GM12878 (cell line): ENCODE measurements around the gene CWC27. TPM values are rescaled to one million over a fixed set of nuclear protein-coding genes. Genes with fewer than 3 reads are reported as not detected.

Source experiments
- ASH2L ChIP-seq: fragments of 300-600, 200-600 bp; sonication (generic); IDR thresholded peaks from 2 replicates; pipeline ENCODE4 v1.6.1; 2017; ENCODE audit warnings: low read depth, mild to moderate bottlenecking, borderline replicate concordance
- BACH1 ChIP-seq: fragments of 450-650 bp; IDR thresholded peaks from 2 replicates; pipeline ENCODE4 v1.6.1; 2017; ENCODE audit warnings: mild to moderate bottlenecking, borderline replicate concordance
- BHLHE40 ChIP-seq, 2 experiments: fragments of 450-650 bp in 1 of 2; IDR thresholded peaks; 2 replicates each; pipeline ENCODE4 v1.6.1; 2011 to 2017; ENCODE audit warnings: low read depth in 2 of 2, borderline replicate concordance in 1 of 2, improper control_type of control experiment in 1 of 2, low read length in 1 of 2, mild to moderate bottlenecking in 1 of 2
- CBFB ChIP-seq: IDR thresholded peaks from 2 replicates; pipeline ENCODE4 v1.6.1; 2016; ENCODE audit warnings: antibody characterized with exemption, low read depth
- EP300 ChIP-seq, 2 experiments: fragments of 150-350 bp in 1 of 2; IDR thresholded peaks; 2 replicates each; pipeline ENCODE4 v1.6.1; 2011 to 2012; ENCODE audit warnings: low read depth in 2 of 2, low read length in 2 of 2, borderline replicate concordance in 1 of 2, improper control_type of control experiment in 1 of 2, inconsistent platforms in 1 of 2; ENCODE audit not compliant: control insufficient read depth in 1 of 2
- ETV6 ChIP-seq, 2 experiments: fragments of 450-650 bp in 1 of 2; IDR thresholded peaks in 1 of 2; conservative IDR thresholded peaks in 1 of 2; 2 replicates each; pipeline ENCODE4 v1.6.1; 2014; ENCODE audit warnings: antibody characterized with exemption in 1 of 2, borderline replicate concordance in 1 of 2, low read depth in 1 of 2, mild to moderate bottlenecking in 1 of 2, moderate library complexity in 1 of 2
- JUND ChIP-seq: IDR thresholded peaks from 2 replicates; pipeline ENCODE4 v1.6.1; 2012; ENCODE audit warnings: low read depth, mild to moderate bottlenecking, low read length, improper control_type of control experiment, moderate library complexity
- MYB ChIP-seq: fragments of 150-350 bp; IDR thresholded peaks from 2 replicates; pipeline ENCODE4 v1.6.1; 2014; ENCODE audit warnings: mild to moderate bottlenecking, low read depth, low read length, borderline replicate concordance
- NRF1 ChIP-seq: conservative IDR thresholded peaks from 2 replicates; pipeline ENCODE4 v1.6.1; 2011; ENCODE audit warnings: mild to moderate bottlenecking, low read depth, low read length, improper control_type of control experiment
- SKIL ChIP-seq: fragments of 450-650 bp; IDR thresholded peaks from 2 replicates; pipeline ENCODE4 v1.6.1; 2017; ENCODE audit warnings: mild to moderate bottlenecking, low read depth, inconsistent platforms; ENCODE audit not compliant: poor library complexity, severe bottlenecking
- TBL1XR1 ChIP-seq: IDR thresholded peaks from 2 replicates; pipeline ENCODE4 v1.6.1; 2012; ENCODE audit warnings: low read depth, low read length, improper control_type of control experiment
- TCF12 ChIP-seq: IDR thresholded peaks from 2 replicates; pipeline ENCODE4 v1.6.1; 2011; ENCODE audit warnings: low read depth, mild to moderate bottlenecking, low read length
- TCF7 ChIP-seq: IDR thresholded peaks from 2 replicates; pipeline ENCODE4 v1.6.1; 2014; ENCODE audit warnings: antibody characterized with exemption, borderline replicate concordance
- ZBED1 ChIP-seq: IDR thresholded peaks from 2 replicates; pipeline ENCODE4 v1.6.1; 2016; ENCODE audit warnings: borderline replicate concordance
- ZNF687 ChIP-seq: fragments of 450-650 bp; IDR thresholded peaks from 2 replicates; pipeline ENCODE4 v1.6.1; 2017; ENCODE audit warnings: mild to moderate bottlenecking, moderate library complexity
- ZSCAN29 ChIP-seq: fragments of 450-650 bp; IDR thresholded peaks from 2 replicates; pipeline ENCODE4 v1.6.1; 2017; ENCODE audit warnings: mild to moderate bottlenecking, moderate library complexity
- polyA plus RNA-seq, 11 experiments: library from polyadenylated mRNA; depleted of rRNA in 4 of 11; unstranded in 6 of 11; stranded (reverse) in 5 of 11; fragments of >200 nt; fragmentation: Nextera tagmentation in 4 of 11; fragmentation: Illumina TruSeq in 1 of 11; extraction: Ambion mirVana in 4 of 11; extraction: Trizol in 1 of 11; gene quantifications; 1 replicate in 1 of 11; 2 replicates in 10 of 11; pipeline versions ENCODE4 v1.2.1 to v1.2.3, GENCODE V29; 2011 to 2016; ENCODE audit warnings: inconsistent platforms in 2 of 11, missing spikeins in 2 of 11, low read depth in 1 of 11
- total RNA-seq, 4 experiments: library from RNA; depleted of rRNA in 3 of 4; stranded (reverse); fragments of >200 nt in 3 of 4; fragmentation: Illumina TruSeq in 1 of 4; extraction: Trizol in 1 of 4; gene quantifications; 2 replicates each; pipeline versions ENCODE4 v1.2.1 to v1.2.3, GENCODE V29; 2013 to 2021
- TF ChIP-seq, protein P1 (sequence below): fragments of 450-650 bp; formaldehyde crosslinking; IDR thresholded peaks from 2 replicates; pipeline ENCODE4 v1.4.0; 2020; ENCODE audit warnings: mild to moderate bottlenecking, moderate library complexity

Gene CWC27
- total and polyA plus RNA-seq, 10 of the 15 experiments (the other 5 are each of a cell fraction or from before 2014, with no cell fraction given): 21.7 to 61.9 (median 47.0) TPM

DNA sequence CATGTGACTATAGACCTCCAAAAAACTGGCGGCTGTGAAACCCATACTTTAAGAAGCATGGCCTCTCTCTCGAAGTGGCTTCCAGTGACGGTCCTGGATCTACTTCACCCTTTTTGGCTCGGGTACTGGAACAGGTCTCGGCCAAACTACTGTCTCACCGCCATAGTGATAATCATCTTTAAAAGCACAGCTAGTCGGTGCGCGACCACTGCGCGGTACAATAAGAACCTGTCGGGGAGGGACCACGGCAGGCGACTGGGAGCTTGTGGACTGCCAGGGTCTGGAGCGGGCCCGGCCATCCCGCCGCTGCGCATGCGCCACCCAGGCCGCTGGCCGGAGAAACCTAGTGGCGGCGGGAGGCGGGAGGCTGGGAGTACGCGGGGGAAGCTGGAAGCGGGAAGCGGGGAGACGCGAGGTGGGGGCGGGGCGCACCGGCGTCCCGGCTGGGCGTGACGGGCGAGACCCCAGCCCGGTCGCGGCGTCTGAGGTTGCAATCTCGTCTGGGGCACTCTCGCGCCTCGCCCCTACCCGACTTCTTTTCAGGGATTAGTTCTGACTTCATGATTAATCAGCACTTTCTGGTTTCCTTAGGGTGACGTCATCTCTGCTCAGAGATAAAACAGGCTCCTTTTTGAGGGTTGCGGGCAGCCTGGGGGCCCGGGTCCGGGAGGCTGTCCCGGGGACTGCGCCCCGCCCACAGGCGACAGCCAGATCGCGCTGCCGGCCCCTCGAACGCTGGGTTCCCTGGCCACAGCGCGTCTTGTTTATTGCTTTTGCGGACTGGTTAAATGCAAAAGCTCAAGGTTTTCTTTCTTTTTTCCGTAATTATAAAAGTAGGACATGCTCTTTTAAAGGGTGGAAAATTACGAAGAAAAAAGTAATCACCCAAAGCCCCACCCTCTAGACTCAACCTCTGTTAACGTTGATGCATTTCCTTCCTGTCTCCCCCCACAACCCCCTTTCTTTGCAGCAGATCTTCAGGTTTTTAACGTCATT is 266.8 kb downstream of the CWC27 start (continued):
- TF ChIP-seq, protein P1, sequence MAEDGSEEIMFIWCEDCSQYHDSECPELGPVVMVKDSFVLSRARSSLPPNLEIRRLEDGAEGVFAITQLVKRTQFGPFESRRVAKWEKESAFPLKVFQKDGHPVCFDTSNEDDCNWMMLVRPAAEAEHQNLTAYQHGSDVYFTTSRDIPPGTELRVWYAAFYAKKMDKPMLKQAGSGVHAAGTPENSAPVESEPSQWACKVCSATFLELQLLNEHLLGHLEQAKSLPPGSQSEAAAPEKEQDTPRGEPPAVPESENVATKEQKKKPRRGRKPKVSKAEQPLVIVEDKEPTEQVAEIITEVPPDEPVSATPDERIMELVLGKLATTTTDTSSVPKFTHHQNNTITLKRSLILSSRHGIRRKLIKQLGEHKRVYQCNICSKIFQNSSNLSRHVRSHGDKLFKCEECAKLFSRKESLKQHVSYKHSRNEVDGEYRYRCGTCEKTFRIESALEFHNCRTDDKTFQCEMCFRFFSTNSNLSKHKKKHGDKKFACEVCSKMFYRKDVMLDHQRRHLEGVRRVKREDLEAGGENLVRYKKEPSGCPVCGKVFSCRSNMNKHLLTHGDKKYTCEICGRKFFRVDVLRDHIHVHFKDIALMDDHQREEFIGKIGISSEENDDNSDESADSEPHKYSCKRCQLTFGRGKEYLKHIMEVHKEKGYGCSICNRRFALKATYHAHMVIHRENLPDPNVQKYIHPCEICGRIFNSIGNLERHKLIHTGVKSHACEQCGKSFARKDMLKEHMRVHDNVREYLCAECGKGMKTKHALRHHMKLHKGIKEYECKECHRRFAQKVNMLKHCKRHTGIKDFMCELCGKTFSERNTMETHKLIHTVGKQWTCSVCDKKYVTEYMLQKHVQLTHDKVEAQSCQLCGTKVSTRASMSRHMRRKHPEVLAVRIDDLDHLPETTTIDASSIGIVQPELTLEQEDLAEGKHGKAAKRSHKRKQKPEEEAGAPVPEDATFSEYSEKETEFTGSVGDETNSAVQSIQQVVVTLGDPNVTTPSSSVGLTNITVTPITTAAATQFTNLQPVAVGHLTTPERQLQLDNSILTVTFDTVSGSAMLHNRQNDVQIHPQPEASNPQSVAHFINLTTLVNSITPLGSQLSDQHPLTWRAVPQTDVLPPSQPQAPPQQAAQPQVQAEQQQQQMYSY (CRISPR knock-in tag): peak; percentile 68; the same call in 1 of the 2 replicates
- TF ChIP-seq ZSCAN29 (no peak), ETV6 (conservative IDR thresholded peaks at IDR 0.05 in 1 of 2, IDR thresholded peaks at IDR 0.05 in 1 of 2; ENCODE audit: borderline replicate concordance in 1 of 2, low read depth in 1 of 2) (peak in 1 of 2 experiments; percentile 42; a peak in 1 of 4 replicates), BHLHE40 (IDR thresholded peaks at IDR 0.05; ENCODE audit: borderline replicate concordance in 1 of 2, low read depth in 2 of 2, low read length in 1 of 2) (0 out of 4 replicates have a peak, but pooled peaks of 1 of the 2 experiments have one; percentile 20), ASH2L (0 out of 2 replicates have a peak, but pooled peaks have one; percentile 31), TBL1XR1 (peak; percentile 28; the same call in 1 of the 2 replicates), EP300 (IDR thresholded peaks at IDR 0.05; ENCODE audit: borderline replicate concordance in 1 of 2, control insufficient read depth in 1 of 2, low read depth in 2 of 2, low read length in 2 of 2) (peak in 1 of 2 experiments; percentile 42; a peak in 1 of 4 replicates), CBFB (peak; percentile 55), ZBED1 (peak; percentile 78; the same call in 1 of the 2 replicates), TCF12 (no peak), ZNF687 (peak; percentile 60; the same call in 1 of the 2 replicates), JUND (peak; percentile 90), SKIL (peak; percentile 27), NRF1 (peak; percentile 73), MYB (no peak), TCF7 (0 out of 2 replicates have a peak, but pooled peaks have one; percentile 50), BACH1 (peak; percentile 31; the same call in 1 of the 2 replicates)
